ENCODE data around the gene ZFHX3.
"Not testable (repeated sequence)": the region's sequence is repeated elsewhere in the genome, so short reads cannot be mapped to it uniquely, and the experiment has no call there.

ZFHX3 gene

GRCh38 chr16:72992142-72992601 is 55.8 kb downstream of the ZFHX3 start:
- DNase-seq = no peak

DNA sequence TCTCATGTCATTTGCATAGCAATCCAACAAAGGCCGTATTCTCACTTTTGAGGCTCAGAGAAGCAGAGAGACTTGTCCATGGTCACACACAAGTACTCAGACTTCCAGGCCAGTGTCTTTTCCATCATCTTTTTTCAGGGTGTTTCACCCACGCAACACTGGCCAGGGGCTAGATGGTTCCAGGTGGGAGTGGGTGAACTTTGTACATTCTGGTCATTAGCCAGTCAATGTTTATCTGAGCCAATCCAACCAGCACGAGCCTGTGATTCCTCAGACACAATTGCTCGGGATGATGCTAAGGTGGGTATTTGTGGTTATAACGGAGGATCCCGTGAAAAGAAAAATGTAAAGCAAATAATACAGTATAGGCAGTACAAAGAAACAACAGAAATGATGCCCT is 56.3 kb downstream of the ZFHX3 start:
- no peak for DNase-seq

DNA sequence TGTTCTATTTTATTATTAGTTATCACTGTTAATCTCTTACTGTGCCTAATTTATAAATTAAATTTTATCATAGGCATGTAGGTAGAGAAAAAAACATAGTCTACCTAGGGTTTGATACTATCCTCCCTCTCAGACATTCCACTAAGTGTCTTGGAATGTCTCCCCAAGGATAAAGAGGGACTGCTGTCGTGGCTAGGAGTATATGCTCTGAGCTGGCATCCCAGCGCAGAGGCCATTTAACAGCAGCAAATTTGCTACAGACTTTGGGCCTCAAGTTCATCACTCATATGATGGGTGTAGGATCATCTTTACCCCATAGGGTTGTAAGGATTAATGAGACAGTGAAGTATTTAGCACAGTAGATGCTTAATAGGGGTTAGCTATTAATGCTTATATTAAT is 56.7 kb downstream of the ZFHX3 start:
- DNase-seq = no peak

DNA sequence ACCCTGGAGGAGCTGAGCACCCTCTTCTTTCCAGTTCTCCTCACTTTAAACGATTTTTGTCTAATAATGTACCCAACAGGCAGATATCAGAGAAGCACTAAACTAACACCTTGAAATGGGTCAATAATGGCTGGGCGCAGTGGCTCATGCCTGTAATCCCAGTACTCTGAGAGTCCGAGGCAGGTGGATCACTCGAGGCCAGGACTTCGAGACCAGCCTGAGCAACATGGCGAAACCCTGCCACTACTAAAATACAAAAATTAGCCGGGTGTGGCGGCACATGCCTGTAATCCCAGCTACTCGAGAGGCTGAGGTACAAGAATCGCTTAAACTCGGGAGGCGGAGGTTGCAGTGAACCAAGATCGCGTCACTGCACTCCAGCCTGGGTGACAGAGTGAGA is 57.4 kb downstream of the ZFHX3 start:
- no peak for DNase-seq

DNA sequence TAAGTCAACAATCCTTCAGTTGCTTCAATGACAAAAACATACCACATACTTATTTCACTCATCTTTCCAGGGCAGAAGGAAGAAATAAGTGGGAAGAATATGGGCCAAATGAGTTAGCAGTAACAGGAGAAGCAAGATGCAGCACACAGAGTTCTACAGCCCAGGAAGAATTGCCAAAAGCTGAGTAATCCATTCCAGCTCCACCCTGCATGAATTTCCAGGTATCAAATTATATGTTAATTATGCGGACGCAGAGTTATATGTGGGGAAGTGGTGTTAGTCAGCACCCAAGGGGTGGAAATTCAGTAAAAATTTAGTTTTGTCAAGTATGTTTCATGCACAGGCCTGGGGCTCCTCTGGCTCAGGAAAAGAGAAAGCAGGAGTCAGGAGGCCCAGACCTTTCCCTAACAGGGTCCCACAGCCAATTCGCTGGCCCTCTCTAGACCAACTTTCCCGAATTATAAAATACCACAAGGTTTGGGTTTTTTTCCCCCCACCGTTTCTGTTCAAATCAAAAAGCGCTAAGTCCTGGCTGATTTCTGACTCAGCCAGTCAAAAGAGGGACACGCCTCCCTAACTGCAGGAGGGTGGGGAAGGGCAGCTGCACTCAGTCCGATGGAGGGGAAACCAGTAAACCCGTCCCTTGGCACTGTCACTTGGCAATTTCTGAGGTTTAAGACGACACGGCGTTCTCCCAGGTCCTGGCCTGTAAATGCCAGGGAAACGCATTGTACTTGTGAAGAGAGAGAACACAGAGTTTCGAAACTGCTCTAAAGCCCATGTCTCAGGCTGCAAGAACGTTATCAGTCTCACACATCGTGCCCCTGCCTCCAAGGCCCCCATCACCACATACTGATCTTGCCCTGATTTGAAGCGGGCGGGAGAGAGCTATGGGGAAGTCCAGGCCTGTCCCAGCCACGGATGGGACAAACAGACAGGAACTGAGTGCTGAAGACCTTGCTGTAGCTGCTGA is 58.1 kb downstream of the ZFHX3 start:
- DNase-seq = no peak

DNA sequence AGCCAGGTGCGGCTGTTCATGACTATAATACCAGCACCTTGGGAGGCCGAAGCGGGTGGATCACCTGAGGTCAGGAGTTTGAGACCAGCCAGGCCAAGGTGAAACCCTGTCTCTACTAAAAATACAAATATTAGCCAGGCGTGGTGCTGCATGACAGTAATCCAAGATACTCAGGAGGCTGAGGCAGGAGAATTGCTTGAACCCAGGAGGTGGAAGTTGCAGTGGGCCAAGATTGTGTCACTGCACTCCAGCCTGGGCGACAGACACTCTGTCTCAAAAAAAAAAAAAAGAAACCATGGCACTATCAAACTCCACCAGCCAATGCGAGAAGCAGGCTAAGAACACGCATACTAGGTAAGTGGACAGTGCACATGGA is 58.7 kb downstream of the ZFHX3 start:
- DNase-seq = not testable (repeated sequence)

- DNase-seq = no peak
Measured at GRCh38 chr16:72988569-72988968, 59.4 kb downstream of the ZFHX3 start.

DNA sequence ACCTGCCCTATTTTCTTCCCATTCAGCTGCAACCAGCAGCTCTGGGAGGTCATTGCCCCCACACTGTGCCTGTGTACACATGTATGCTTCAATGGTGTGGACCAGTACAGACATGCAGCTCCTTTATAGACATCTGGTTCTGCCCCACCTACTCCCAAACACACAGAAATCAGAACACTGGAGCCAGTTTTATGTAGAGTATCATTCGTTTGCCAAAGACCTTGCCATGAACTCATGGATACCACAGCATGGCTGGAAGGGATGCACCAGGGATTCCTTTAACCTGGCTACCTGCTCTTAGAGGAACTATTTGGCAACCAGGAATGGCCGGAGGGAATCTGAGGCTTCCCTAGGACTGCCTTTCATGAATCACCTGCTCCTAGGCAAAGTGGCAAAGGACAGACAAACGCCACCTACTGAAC is 60.4 kb downstream of the ZFHX3 start:
- no peak for DNase-seq

DNA sequence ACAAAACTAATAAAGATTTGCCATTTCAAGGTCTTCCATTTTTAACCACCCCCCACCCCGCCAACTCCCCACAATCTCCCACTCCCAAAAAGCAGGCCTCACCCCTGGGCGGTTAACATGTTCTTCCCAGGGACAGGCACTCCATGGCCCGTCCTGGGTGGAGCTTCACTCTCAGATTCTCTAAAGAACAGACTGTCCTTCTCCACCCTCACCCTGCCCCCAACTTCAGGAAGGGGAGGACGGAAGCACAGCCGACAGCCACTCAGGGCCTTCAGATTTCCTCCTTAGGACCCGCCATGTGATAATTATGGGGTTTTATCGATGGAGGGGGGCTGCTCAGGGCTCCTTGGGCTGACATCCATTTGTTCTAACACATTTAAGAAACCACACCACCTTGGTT is 61.9 kb downstream of the ZFHX3 start:
- no peak for DNase-seq

DNA sequence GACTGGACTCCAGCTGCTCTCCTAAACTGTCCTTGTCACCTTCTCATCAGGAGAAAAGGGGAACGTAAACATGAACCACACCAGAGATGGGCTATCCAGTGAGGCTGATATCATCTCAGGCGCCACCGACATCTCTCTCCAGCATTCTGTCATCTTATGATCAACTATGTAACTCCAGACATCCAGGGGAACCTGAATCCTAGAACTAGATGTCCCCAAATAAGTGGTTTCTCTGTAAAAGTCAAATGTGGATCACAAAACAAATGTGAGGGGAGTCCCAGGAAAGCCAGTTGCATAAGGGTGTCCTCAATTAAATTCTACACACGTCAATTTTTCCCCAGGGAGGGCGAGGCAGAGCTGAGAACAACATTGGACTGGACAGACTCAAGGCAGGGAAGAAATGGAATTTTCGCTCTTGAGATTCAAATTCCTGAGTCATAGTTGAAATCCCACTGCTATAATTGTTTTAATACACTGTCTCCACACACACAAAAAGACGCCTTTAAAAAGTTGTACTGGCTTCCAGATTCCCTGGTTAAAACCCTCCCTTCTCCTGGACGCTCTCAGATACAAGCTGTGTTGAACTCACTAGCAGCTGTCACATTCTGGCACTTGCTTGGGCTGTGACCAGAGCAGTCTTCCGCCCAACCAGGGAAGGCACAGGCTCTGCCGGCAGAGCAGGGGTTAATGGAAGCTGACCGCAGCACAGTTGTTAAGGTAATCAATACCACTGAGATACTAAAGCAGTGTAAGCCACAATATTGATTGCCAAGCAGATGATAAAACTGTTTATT is 62.6 kb downstream of the ZFHX3 start:
- DNase-seq = no peak

DNA sequence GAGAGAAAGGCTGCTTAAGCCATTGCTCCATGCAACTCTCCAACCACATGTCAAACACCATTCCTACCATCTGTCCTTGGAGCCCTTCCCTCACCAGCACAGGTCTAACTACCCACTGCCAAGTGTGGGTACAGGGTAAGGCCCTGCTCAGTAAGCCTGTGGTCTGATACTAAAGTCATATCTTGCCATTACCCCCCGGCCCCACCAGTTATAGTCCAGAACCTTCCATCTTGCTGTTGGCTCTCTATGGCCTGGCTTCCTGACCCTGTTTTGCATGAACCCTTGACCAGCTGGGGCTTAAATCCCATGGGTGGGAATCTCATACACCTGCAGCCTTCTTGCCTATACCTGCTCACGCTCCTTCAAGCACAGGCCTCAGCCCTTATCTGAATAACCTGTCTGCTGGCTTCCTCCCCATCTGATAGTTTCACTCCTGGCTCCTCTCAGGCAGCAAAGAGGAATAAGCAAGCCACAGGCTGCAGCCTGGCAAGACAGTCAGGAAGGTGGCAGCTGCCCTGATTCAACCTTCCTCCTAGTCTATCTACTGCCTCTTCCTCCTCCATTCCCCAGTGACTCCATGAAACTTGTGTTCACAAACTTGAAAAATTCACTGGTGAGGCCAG is 64.1 kb downstream of the ZFHX3 start:
- no peak for DNase-seq

- no peak for DNase-seq
Measured at GRCh38 chr16:72983241-72983640, 64.7 kb downstream of the ZFHX3 start.

- DNase-seq = no peak
Measured at GRCh38 chr16:72979974-72980373, 68.0 kb downstream of the ZFHX3 start.

- no peak for DNase-seq
Measured at GRCh38 chr16:72978212-72978611, 69.7 kb downstream of the ZFHX3 start.

DNA sequence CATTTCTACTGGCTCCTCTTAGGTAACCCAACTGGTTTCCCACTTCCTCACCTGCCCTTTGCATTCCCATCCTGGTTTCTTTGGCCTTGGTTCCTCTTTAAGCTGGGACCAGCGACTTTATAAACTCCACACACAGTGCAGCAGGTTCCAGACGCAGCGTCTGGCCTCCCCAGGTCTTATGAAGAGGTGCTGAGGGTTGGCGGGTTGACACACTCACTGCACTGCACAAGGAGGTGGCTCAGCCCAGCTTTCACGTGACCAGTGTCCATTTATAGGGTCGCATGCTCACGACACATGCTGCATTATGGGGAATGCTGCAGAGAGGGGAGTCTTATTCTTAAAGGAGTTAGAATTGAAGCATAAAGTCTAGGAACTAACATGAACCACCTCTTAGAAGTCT is 70.8 kb downstream of the ZFHX3 start:
- DNase-seq = no peak

DNA sequence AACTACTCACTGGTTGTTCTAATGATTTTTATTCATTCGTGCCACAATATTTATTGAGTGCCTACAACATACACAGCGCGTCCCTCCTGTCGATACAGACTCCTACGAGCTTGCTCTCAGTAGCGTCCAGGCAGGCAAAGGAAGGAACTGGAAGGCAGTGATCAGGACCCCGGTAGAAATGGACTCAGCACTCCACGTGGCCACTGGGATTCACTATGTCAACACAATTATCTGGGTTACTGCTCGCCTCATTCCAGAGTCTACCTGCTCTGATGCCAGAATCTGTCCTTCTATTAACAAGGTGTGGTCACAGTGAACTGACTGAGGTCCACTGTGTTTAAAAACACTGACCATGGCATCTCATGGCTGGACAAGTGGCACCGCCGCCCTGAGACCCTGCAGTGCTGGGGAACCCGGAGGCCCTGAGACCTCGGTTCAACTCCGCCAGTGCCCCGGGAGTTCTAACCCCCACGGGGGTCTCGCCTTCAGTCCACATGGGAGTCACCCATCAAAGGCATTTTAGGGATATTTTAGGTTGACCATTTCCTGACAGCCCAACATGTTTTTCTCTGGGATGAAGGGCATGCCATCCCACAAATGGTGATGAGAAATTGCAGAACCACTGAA is 71.4 kb downstream of the ZFHX3 start:
- DNase-seq = no peak

- DNase-seq = no peak
Measured at GRCh38 chr16:72975809-72976437, 72.0 kb downstream of the ZFHX3 start.

- no peak for DNase-seq
Measured at GRCh38 chr16:72974142-72974769, 73.7 kb downstream of the ZFHX3 start.

DNA sequence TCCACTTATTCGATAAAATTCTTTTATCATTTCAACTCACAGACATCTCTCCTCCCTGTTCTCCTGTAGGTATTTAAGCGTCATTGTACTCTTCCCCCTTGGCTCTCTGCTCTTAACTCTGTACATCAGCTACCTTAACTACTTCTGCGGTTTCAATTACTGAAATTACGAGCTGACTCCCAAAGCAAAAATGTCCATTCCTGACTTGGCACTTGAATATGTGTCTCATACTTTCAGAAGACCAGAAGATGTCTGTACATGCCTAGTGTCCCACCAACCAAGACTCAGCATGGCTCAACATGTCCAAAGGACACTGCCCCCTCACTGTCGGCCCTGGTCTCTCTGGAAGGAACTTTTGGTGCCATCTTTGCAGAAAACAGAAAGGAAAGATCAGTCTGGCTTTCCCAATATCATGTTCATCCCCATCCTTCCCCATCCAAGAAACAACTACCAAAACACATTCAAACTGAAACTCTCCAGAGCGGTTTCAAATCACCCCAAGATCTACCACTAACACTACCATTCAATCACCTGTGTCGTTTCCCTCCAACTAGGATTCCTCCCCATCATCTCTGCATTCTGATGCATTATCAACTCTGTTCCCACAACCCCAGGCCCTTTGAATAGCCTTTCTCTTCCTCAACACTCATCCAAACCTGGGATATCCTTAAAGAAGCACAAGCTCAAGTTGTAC is 74.9 kb downstream of the ZFHX3 start:
- DNase-seq = no peak

- DNase-seq = no peak
Measured at GRCh38 chr16:72971370-72971769, 76.6 kb downstream of the ZFHX3 start.

DNA sequence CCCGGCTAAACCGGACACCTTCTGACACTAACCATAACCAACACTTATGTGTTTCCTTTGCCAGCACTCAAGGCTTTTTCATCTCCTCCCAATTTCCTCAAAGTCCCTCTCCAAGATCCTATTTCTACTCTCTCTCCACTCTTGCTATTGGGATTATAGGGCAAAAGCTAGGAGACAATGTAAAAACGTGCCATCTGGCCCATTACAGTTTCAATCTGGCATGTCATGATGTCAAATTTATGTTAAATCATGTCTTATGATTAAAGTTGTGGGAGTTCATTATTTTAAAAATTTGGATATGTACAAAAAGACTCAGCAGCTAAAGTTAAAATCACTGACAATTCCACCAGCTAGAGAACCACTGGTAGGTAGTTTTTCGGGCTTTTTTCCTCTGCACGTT is 77.3 kb downstream of the ZFHX3 start:
- no peak for DNase-seq
